ENCODE data around the gene TAPT1.

The TAPT1 gene

DNA sequence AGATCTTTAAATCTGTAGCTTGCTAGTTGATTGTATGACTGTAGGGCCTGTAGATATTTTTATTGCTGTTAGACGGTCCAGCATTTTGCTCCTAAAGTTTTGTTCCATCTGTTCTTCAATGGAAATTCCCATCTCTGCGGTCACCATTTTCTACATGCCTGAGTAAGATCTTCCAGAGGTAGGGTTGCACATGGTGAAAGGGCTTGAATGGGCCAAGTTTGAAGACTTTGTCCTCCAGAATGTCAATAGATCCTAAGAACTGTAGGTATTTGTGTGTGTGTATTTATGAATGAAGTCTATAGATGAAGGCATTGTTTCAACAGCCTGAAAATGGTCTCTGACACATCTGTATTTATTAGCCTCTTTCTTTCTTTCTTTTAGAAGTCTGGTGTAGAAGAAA lies 22.3 kb upstream of the TAPT1 start:
- H3K4me3 ChIP-seq (replicated peaks; ENCODE audit: low read depth, low read length) = no peak overlapping the region
- no peak for DNase-seq (ENCODE audit: extremely low read depth, low read depth)
- no peak for TF ChIP-seq CTCF (IDR thresholded peaks at IDR 0.05; ENCODE audit: low read depth, low read length, missing control alignments)

DNA sequence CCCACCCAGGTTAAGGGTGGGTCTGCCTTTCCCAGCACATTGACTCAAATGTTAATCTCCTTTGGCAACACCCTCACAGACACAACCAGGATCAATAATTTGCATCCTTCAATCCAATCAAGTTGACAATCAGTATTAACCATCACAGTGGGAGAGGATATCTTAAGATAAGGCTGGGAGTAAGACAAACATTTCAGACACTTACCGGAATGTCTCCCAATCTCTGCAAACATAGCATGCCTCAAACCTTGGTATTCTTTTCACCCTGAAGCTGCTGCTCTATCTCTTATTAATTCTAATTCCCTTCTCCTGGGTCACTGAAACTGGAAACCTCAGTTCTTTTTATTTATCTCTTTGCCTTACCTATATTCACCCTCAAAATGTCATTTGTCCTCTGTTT lies 19.0 kb upstream of the TAPT1 start:
- no peak for TF ChIP-seq CTCF (IDR thresholded peaks at IDR 0.05; ENCODE audit: low read depth, low read length, missing control alignments)
- no peak for DNase-seq (ENCODE audit: extremely low read depth, low read depth)
- H3K4me3 ChIP-seq (replicated peaks; ENCODE audit: low read depth, low read length) = no peak overlapping the region

GRCh38 chr4:16243285-16243684 lies 17.0 kb upstream of the TAPT1 start:
- DNase-seq (ENCODE audit: extremely low read depth, low read depth) = no peak
- H3K4me3 ChIP-seq (replicated peaks; ENCODE audit: low read depth, low read length) = no peak overlapping the region
- no peak for TF ChIP-seq CTCF (IDR thresholded peaks at IDR 0.05; ENCODE audit: low read depth, low read length, missing control alignments)

DNA sequence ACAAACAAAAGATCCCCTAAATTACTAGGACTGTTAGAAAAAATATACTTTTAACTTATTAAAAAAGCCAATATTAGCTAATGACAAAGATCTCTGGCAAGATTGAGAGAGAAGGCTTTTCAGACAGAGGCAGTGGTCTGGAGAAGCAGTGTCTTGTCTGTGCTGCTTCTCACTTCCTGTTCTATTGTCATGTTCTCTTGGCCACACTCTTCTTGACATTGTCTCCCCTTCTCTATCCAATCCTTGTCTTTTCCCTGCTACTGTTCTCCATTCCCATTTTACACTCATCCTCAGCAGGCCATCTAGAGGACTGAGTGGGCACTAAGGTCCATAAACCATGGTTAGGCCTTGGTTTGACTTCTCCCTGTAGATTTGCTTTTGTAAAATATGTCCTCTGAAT lies 14.0 kb upstream of the TAPT1 start:
- TF ChIP-seq CTCF (IDR thresholded peaks at IDR 0.05; ENCODE audit: low read depth, low read length, missing control alignments) = no peak
- no peak overlapping the region for H3K4me3 ChIP-seq (replicated peaks; ENCODE audit: low read depth, low read length)
- no peak for DNase-seq (ENCODE audit: extremely low read depth, low read depth)

- TF ChIP-seq CTCF (IDR thresholded peaks at IDR 0.05; ENCODE audit: low read depth, low read length, missing control alignments) = no peak
- no peak overlapping the region for H3K4me3 ChIP-seq (replicated peaks; ENCODE audit: low read depth, low read length)
- no peak for DNase-seq (ENCODE audit: extremely low read depth, low read depth)
These were observed 12.8 kb upstream of the TAPT1 start for GRCh38 chr4:16239086-16239485.

- H3K4me3 ChIP-seq (replicated peaks; ENCODE audit: low read depth, low read length) = no peak overlapping the region
- DNase-seq (ENCODE audit: extremely low read depth, low read depth) = no peak
- no peak for TF ChIP-seq CTCF (IDR thresholded peaks at IDR 0.05; ENCODE audit: low read depth, low read length, missing control alignments)
These were observed 12.1 kb upstream of the TAPT1 start for GRCh38 chr4:16238327-16238726.

- no peak for DNase-seq (ENCODE audit: extremely low read depth, low read depth)
- no peak overlapping the region for H3K4me3 ChIP-seq (replicated peaks; ENCODE audit: low read depth, low read length)
- TF ChIP-seq CTCF (IDR thresholded peaks at IDR 0.05; ENCODE audit: low read depth, low read length, missing control alignments) = no peak
These were observed 11.4 kb upstream of the TAPT1 start for GRCh38 chr4:16237715-16238114.

Data from HFF-Myc (cell line).